Subcutaneous adipose tissue (tissue), 4 donors: Measurements from ENCODE around the gene CYP2A13. TPM values are rescaled to one million over a fixed set of nuclear protein-coding genes. Genes with fewer than 3 reads are reported as not detected.

Experiments used
- CTCF ChIP-seq: fragments of 450-650 bp; IDR thresholded peaks from one replicate; pipeline ENCODE4 v1.5.1; 2016; ENCODE audit warnings: low read depth, mild to moderate bottlenecking, control low read depth, antibody characterized with exemption, moderate library complexity
- total RNA-seq, 4 donors: library from RNA; depleted of rRNA; stranded (reverse); fragments of >200 nt; gene quantifications; one replicate each; pipeline ENCODE4 v1.1.0, GENCODE V29; 2016

CYP2A13 gene
- not detected for total RNA-seq

GRCh38 chr19:41088151-41088550 lies at the start of gene CYP2A13:
CYP2A13 (plus strand) TSS chr19:41088451; CDS start chr19:41088472, 21 bp downstream.
- TF ChIP-seq CTCF: no peak

- TF ChIP-seq CTCF: no peak
These were observed 48.4 kb upstream of the CYP2A13 start for GRCh38 chr19:41039806-41040205.

GRCh38 chr19:41050426-41050825 lies 37.8 kb upstream of the CYP2A13 start:
- no peak for TF ChIP-seq CTCF

GRCh38 chr19:41064974-41065569 lies 23.2 kb upstream of the CYP2A13 start:
- no peak for TF ChIP-seq CTCF

- no peak for TF ChIP-seq CTCF
These were observed 12.0 kb upstream of the CYP2A13 start for GRCh38 chr19:41076286-41076685.

- TF ChIP-seq CTCF: no peak
These were observed 4.7 kb upstream of the CYP2A13 start for GRCh38 chr19:41083516-41083915.

- no peak for TF ChIP-seq CTCF
These were observed 2.4 kb upstream of the CYP2A13 start for GRCh38 chr19:41085748-41086415.
